GM19023 (cell line): ENCODE data around the gene ISYNA1.
A peak's percentile ranks its signal among the peaks of the same experiment; 100 is the strongest.
"Not testable (repeated sequence)": the region's sequence is repeated elsewhere in the genome, so short reads cannot be mapped to it uniquely, and the experiment has no call there.

Source experiments
- ATAC-seq: cut with Tn5 transposase; IDR thresholded peaks from one replicate; pipeline ENCODE4 v1.9.1; 2021; ENCODE audit warnings: mild to moderate bottlenecking, moderate library complexity; ENCODE audit not compliant: unreplicated experiment

ISYNA1 gene

DNA sequence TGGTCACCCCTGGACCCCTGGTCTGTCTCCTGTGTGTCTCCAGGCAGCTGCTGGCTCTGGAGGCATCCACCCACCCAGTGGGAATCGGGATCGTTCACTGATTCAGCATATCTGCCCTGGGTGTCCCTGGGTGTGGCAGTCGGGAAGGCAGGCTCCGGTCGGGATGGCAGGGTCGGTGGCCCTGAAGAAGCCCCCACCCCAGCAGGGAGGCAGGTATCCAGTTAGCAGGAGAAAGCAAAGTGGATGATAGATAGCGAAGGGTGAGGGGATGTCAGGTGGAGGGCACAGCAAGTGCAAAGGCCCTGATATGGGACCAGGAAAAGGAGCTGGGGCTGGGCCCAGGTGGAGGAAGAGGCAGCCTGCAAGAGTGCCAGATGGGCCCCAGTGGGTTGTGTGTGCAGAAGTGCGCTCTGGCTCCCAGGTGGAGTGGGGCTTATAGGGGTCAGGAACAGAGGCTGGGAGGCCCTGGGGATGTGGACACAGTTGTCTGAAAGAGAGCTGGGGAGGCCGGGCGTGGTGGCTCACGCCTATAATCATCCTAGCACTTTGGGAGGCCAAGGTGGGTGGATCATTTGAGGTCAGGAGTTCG is 16.5 kb downstream of the ISYNA1 start:
- no peak for ATAC-seq

GRCh38 chr19:18420930-18421329 is 17.0 kb downstream of the ISYNA1 start:
- no peak for ATAC-seq

GRCh38 chr19:18419699-18420460 is 18.1 kb downstream of the ISYNA1 start:
- no peak for ATAC-seq

GRCh38 chr19:18419195-18419698 is 18.7 kb downstream of the ISYNA1 start, which contains the start of gene SSBP4:
TSS of gene SSBP4 (plus strand) at chr19:18419398. CDS start at chr19:18419649, 251 bp downstream.
- ATAC-seq, result peak; percentile 41

DNA sequence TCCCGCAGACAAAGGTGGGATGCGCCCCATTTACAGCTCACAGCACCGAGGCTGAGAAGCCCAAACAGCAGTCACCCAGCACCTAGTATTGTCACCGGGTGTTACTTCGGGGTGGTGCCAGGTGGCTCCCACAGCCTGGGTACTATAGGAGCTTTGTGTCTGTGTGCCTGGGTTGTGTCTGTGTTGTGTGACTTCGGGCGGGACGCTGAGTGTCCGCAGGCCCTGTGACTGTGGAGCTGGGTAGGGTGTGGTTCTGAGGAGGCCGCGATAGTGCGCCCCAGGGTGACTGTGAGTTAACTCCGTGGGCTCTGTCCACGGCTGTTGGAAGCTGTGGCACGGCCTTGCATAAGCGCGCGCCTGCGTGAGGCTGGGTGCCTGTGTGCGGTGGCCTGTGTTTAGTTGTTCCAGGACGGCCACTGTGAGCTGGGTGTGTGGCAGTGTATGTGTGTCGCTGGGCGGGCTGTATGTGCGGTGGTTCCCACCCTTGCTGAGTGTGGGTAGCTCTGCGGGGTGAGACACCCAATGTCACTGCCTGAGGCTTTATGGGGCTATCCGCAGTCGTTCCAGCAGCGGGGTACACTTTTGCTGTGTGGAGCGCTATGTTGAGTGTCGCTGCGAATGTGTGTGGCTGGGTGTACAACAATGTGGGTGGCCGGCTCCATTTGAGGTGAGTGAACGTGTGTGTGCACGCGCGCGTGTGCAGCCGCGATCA is 19.3 kb downstream of the ISYNA1 start:
- no peak for ATAC-seq

- no peak for ATAC-seq
Observed at GRCh38 chr19:18418029-18418482, 19.9 kb downstream of the ISYNA1 start.

DNA sequence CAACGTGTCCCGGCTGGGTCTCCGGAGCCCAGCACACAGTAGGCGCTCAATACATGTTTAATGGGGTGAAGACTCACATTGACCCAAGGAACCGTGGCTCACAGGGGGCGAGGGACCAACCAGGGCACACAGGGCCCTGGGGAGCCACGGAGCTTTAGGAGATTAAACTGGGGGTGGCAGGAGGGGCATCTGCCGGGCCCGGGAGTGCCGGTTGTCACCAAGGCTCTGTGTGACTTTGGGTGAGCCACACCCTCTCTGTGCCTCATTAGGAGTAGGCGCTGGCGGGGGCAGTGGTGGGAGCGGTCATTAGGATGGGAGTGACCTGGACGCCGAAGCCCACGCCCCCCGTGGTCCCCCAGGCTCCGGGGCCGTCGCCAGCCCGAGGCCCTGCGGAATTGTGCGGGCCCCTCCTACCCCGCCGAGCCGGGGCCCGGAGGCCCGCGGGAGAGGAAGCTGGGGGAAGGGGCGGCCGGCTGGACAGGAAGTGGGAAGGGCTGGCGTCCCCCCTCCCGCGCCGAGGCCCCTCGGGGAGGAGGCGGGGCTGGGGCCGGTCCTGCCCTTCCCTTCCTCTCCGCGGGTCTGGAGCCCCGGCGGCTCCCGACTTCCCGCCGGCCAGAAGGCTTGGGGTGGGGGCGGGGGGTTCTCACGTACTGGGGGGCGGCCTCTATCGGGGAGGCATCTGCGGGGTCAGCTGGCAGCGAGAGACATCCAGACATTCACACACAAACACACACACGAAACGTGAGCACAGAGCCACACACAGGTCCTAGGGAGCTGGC is 20.5 kb downstream of the ISYNA1 start:
- no peak for ATAC-seq

DNA sequence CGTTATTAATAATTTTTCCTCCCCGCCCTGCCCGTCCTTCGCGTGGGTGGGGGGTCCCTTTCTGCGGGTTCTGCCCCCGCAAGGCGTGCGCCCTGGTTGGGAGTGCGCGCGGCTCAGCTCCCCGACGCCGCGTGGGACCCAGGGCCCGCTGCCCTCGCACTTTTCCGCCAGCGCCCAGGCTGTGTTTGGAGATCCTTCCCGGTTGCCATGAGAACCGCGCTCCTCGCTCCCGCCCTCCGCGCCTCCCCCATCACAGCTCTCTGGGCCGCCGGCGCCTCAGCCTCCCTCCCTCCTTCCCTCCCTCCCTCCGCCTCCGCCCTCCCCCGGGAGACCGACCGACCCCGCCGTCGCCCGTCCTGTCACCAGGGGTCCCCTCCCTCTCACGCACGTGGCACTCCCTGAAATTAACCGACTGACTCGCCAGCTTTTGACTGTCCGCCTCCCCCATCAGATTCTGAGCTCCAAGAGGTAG is 21.1 kb downstream of the ISYNA1 start:
- ATAC-seq, result no peak

DNA sequence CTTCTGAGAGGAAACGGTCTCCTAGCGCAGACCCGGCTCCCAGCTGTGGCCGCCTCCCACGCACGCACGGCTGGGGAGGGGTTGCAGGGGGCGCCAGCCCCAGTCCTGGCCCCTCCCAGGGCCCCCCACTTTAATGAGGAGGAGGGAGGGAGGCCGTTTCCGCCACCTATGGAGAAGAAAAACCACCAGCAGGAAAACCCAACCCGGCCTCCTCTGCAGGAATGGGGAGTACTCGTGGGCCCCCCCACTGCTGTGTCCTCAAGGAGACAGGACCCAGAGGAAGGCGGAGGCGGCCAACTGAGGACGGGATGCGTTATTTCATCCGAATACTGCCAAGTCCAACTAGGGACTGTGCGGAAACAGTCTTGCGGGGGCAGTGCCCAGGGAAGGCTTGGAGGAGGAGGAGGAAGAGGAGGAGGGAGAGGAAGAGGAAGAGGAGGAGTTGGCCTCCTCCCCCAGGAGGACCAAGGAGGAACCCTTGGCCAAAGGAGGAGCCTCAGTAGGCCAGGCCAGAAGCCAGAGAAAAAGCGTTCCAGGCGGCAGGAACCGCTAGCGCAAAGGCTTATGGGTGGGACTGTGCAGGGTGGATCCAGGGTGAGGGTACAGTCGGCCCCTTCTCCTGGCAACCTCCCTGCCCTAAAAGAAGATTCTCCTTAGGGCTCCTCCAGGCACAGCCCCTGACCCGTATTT is 22.6 kb downstream of the ISYNA1 start:
- no peak for ATAC-seq

DNA sequence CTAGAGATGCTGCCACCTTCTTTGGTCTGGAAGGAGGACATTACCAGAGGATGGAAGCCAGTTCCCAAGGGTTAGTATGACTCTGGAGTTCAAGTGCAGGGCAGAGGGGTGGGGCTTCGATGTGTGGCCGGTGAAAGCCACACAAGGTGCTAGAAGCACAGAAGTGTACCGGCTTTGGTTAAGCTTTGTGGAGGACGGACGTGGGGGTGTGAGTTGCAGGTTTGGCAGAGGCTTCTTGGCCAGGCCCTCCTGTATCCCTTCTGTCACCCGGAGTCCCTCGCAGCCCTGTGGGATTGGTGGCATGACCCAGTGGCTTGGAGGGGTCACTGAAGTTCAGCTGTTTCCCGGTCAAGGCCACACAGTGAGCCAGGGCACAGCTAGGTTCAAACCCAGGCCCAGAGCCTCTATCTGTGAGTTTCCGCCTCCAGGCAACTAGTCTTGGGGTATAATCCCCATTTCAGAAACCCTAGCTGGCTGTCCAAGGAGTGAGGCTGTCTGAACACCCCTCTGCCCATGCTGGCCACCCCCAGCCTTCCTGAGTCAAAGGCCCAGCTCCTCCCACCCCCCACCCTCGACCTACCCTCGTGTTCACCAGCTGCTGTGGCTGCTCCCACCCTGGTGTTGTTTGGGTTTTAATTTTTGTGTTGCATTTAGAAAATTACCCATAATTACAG is 23.3 kb downstream of the ISYNA1 start:
- no peak for ATAC-seq

DNA sequence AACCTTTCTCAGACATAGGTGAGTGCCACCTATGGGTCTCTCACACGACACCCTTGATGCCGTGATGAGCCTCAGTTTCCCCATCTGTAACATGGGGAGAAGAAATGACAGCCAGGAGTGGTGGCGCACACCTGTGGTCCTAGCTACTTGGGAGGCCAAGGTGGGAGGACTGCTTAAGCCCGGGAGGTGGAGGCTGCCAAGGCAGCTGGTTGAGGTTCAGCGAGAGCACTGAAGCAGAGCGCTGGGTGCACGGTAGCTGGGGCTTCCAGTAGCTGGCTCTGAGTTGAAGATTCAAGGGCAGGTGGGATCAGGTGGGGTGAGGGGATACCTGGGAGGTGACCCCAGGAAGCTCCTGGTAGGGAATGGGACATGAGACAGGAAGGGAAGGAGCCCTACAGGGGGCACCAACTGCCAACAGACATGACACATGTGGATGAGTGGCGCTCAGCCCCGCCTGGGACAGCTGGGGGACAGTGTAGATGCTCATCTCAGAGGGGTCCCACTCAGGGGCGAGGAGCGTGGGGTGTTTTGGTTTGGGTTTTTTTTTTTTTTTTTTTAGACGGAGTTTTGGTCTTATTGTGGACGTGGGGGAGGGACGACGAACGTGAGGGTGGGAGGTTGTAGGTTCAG is 25.2 kb downstream of the ISYNA1 start:
- ATAC-seq, result no peak

GRCh38 chr19:18408053-18408476 is 29.9 kb downstream of the ISYNA1 start:
- ATAC-seq, result no peak

DNA sequence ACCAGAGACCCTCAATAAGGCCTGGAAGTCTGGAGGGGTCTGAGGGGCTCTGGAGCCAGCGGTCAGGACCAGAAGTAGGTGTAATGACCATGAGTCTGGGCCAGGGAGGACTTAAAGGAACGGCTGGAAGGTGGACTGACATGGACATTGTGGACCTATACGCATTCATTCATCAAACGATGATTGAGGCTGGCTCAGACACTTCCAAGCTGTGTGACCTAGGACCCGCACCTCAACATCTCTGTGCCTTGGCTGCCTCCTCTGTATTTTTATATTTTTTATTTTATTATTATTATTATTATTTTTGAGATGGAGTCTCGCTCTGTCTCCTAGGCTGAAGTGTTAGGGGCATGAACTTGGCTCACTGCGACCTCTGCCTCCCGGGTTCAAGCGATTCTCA is 31.2 kb downstream of the ISYNA1 start:
- ATAC-seq, result no peak

DNA sequence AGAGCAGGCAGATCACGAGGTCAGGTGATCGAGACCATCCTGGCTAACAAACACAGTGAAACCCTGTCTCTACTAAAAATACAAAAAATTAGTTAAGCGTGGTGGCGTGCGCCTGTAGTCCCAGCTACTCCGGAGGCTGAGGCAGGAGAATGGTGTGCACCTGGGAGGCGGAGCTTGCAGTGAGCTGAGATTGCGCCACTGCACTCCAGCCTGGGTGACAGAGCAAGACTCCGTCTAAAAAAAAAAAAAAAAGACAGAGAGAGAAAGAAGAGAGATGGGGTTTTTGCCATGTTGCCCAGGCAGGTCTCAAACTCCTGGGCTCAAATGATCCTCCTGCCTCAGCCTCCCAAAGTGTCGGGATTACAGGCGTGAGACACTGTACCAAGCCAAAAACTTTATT is 32.2 kb downstream of the ISYNA1 start:
- ATAC-seq, result not testable (repeated sequence)

- ATAC-seq, result not testable (repeated sequence)
Observed at GRCh38 chr19:18402455-18403248, 35.3 kb downstream of the ISYNA1 start.

- ATAC-seq, result no peak
Observed at GRCh38 chr19:18401580-18402112, 36.3 kb downstream of the ISYNA1 start.

- no peak for ATAC-seq
Observed at GRCh38 chr19:18399008-18399407, 38.9 kb downstream of the ISYNA1 start.
